Type B pancreatic cell (in vitro differentiated cells): ENCODE measurements around the gene MAP3K9. TPM values are rescaled to one million over a fixed set of nuclear protein-coding genes. Genes with fewer than 3 reads are reported as not detected.
A peak's percentile ranks its signal among the peaks of the same experiment; 100 is the strongest.

Source experiments
- DNase-seq: peaks from one replicate; pipeline ENCODE4 v3.0.0; 2021; ENCODE audit warnings: mixed read lengths; ENCODE audit not compliant: unreplicated experiment; ENCODE audit errors: extremely low spot score
- H3K27ac Mint-ChIP-seq: 2 replicates; pipeline ENCODE4 v1.8.0; 2021; ENCODE audit warnings: mild to moderate bottlenecking, mixed read lengths
- H3K27me3 Mint-ChIP-seq: 2 replicates; pipeline ENCODE4 v1.8.0; 2021; ENCODE audit warnings: mixed read lengths
- H3K36me3 Mint-ChIP-seq: 2 replicates; pipeline ENCODE4 v1.8.0; 2021; ENCODE audit warnings: mixed read lengths
- H3K4me1 Mint-ChIP-seq: one replicate; pipeline ENCODE4 v1.8.0; 2021; ENCODE audit warnings: mixed read lengths; ENCODE audit not compliant: unreplicated experiment
- H3K4me3 Mint-ChIP-seq: 2 replicates; pipeline ENCODE4 v1.8.0; 2021; ENCODE audit warnings: mild to moderate bottlenecking, mixed read lengths
- H3K9me3 Mint-ChIP-seq: 2 replicates; pipeline ENCODE4 v1.8.0; 2021; ENCODE audit warnings: mixed read lengths
- CTCF ChIP-seq: fragments of 200-600 bp; sonication (generic); conservative IDR thresholded peaks from 2 replicates; pipeline ENCODE4 v1.5.0; 2021; ENCODE audit warnings: antibody characterized with exemption, mild to moderate bottlenecking
- total RNA-seq: library from RNA; stranded (reverse); gene quantifications from 2 replicates; pipeline ENCODE4 v1.2.1, GENCODE V29; 2021; ENCODE audit warnings: low replicate concordance

MAP3K9 gene
- total RNA-seq, 1 donor from 2014 or later = 14.9 TPM

- no peak for TF ChIP-seq CTCF
- H3K4me3 Mint-ChIP-seq = no peak overlapping the region
- peaks cover 7% of the 10 kb centered on the region for H3K4me1 Mint-ChIP-seq
- peaks cover 23% of the 10 kb centered on the region for H3K27me3 Mint-ChIP-seq
- no peaks in the 10 kb centered on the region for H3K36me3 Mint-ChIP-seq
- no peak for DNase-seq
- no peaks in the 10 kb centered on the region for H3K9me3 Mint-ChIP-seq
- H3K27ac Mint-ChIP-seq = no peak overlapping the region
Observed at GRCh38 chr14:70827347-70827746, 18.0 kb upstream of the MAP3K9 start.

GRCh38 chr14:70823281-70823680 is 14.0 kb upstream of the MAP3K9 start:
- no peaks in the 10 kb centered on the region for H3K9me3 Mint-ChIP-seq
- no peak for TF ChIP-seq CTCF
- H3K36me3 Mint-ChIP-seq = no peaks in the 10 kb centered on the region
- peak overlapping the region; percentile 93 for H3K4me3 Mint-ChIP-seq
- peaks cover 41% of the 10 kb centered on the region for H3K27me3 Mint-ChIP-seq
- no peak for DNase-seq
- H3K27ac Mint-ChIP-seq = peak overlapping the region; percentile 78
- peaks cover 7% of the 10 kb centered on the region for H3K4me1 Mint-ChIP-seq

- H3K36me3 Mint-ChIP-seq = no peaks in the 10 kb centered on the region
- H3K9me3 Mint-ChIP-seq = no peaks in the 10 kb centered on the region
- H3K4me3 Mint-ChIP-seq = peak overlapping the region; percentile 93
- no peak for DNase-seq
- no peak for TF ChIP-seq CTCF
- peaks cover 45% of the 10 kb centered on the region for H3K27me3 Mint-ChIP-seq
- peak overlapping the region; percentile 78 for H3K27ac Mint-ChIP-seq
- peaks cover 11% of the 10 kb centered on the region for H3K4me1 Mint-ChIP-seq
Observed at GRCh38 chr14:70822530-70823185, 13.3 kb upstream of the MAP3K9 start.

GRCh38 chr14:70821584-70822529 is 12.5 kb upstream of the MAP3K9 start:
- peak; percentile 73 for DNase-seq
- Mint-ChIP-seq H3K27me3 (peaks cover 45% of the 10 kb centered on the region), H3K4me3 (peak overlapping the region; percentile 93), H3K4me1 (peaks cover 13% of the 10 kb centered on the region), H3K9me3 (no peaks in the 10 kb centered on the region), H3K36me3 (no peaks in the 10 kb centered on the region), H3K27ac (no peak overlapping the region)
- no peak for TF ChIP-seq CTCF

- H3K4me3 Mint-ChIP-seq = no peak overlapping the region
- H3K36me3 Mint-ChIP-seq = no peaks in the 10 kb centered on the region
- H3K27me3 Mint-ChIP-seq = peaks cover 29% of the 10 kb centered on the region
- DNase-seq = no peak
- H3K4me1 Mint-ChIP-seq = peaks cover 6% of the 10 kb centered on the region
- TF ChIP-seq CTCF = no peak
- H3K27ac Mint-ChIP-seq = no peak overlapping the region
- no peaks in the 10 kb centered on the region for H3K9me3 Mint-ChIP-seq
Observed at GRCh38 chr14:70816525-70816924, 7.2 kb upstream of the MAP3K9 start.
